Endodermal cell (in vitro differentiated cells): ENCODE data around the gene IARS2. TPM values are rescaled to one million over a fixed set of nuclear protein-coding genes. Genes with fewer than 3 reads are reported as not detected.
"Not testable (repeated sequence)": the region's sequence is repeated elsewhere in the genome, so short reads cannot be mapped to it uniquely, and the experiment has no call there.

ENCODE experiments used
- DNase-seq: peaks from one replicate; pipeline ENCODE4 v3.0.0-alpha.2; 2017
- H3K27ac ChIP-seq: 2 replicates; pipeline ENCODE4 v1.5.1; 2013; ENCODE audit warnings: mild to moderate bottlenecking, low read depth, low read length, moderate library complexity
- H3K27me3 ChIP-seq: 2 replicates; pipeline ENCODE4 v1.6.1; 2013; ENCODE audit warnings: mild to moderate bottlenecking, low read length, moderate library complexity; ENCODE audit not compliant: insufficient read depth, control insufficient read depth, poor library complexity, severe bottlenecking
- H3K36me3 ChIP-seq: 2 replicates; pipeline ENCODE4 v1.7.0; 2013; ENCODE audit warnings: mild to moderate bottlenecking, low read length, moderate library complexity; ENCODE audit not compliant: control insufficient read depth, insufficient read depth
- H3K4me1 ChIP-seq: one replicate; pipeline ENCODE4 v1.7.0; 2013; ENCODE audit warnings: low read length; ENCODE audit not compliant: control insufficient read depth, insufficient read depth
- H3K4me3 ChIP-seq: 2 replicates; pipeline ENCODE4 v1.5.1; 2013; ENCODE audit warnings: mild to moderate bottlenecking, low read length, moderate library complexity
- H3K9ac ChIP-seq: 2 replicates; pipeline ENCODE4 v1.6.1; 2013; ENCODE audit warnings: mild to moderate bottlenecking, low read length, moderate library complexity; ENCODE audit not compliant: poor library complexity, severe bottlenecking; ENCODE audit errors: extremely low read depth
- H3K9me3 ChIP-seq: 2 replicates; pipeline ENCODE4 v1.6.1; 2013; ENCODE audit warnings: mild to moderate bottlenecking, low read length, moderate library complexity; ENCODE audit not compliant: control insufficient read depth
- H3K27ac Mint-ChIP-seq: 2 replicates; pipeline ENCODE4 v1.8.0; 2020; ENCODE audit warnings: mixed read lengths
- H3K27me3 Mint-ChIP-seq: 2 replicates; pipeline ENCODE4 v1.8.0; 2021; ENCODE audit warnings: mild to moderate bottlenecking, mixed read lengths; ENCODE audit not compliant: insufficient read depth
- H3K36me3 Mint-ChIP-seq: 2 replicates; pipeline ENCODE4 v1.8.0; 2020; ENCODE audit warnings: low read depth, mixed read lengths
- H3K4me1 Mint-ChIP-seq: 2 replicates; pipeline ENCODE4 v1.8.0; 2020; ENCODE audit warnings: mixed read lengths
- H3K4me3 Mint-ChIP-seq: 2 replicates; pipeline ENCODE4 v1.8.0; 2020; ENCODE audit warnings: mild to moderate bottlenecking, moderate library complexity, mixed read lengths
- H3K9me3 Mint-ChIP-seq: 2 replicates; pipeline ENCODE4 v1.8.0; 2020; ENCODE audit warnings: mild to moderate bottlenecking, mixed read lengths
- CTCF ChIP-seq: fragments of 200-600 bp; sonication (generic); conservative IDR thresholded peaks from 2 replicates; pipeline ENCODE4 v1.5.0; 2021; ENCODE audit warnings: antibody characterized with exemption, mild to moderate bottlenecking
- WGBS, 2 experiments: methylation state at CpG; one replicate each; pipeline versions ENCODE4 v1.1.5 to v1.1.7; 2013; ENCODE audit warnings: missing lambda C conversion rate in 2 of 2, mixed read lengths in 1 of 2; ENCODE audit not compliant: insufficient coverage in 1 of 2, insufficient read length in 1 of 2; 5-methylcytosine and 5-hydroxymethylcytosine counted together
- total RNA-seq, 2 donors: library from RNA; stranded (reverse); fragmentation: NEBNext Ultra II Directional in 1 of 2; extraction: Animal tissue kit (Norgen Biotek cat#: 25700) in 1 of 2; gene quantifications; 2 replicates in 1 of 2; 3 replicates in 1 of 2; pipeline ENCODE4 v1.2.1, GENCODE V29; 2021

IARS2 gene
- total RNA-seq, 2 donors from 2014 or later: 78.2 to 89.4 TPM

GRCh38 chr1:220156620-220157146, 62.8 kb downstream of the IARS2 start:
- H3K27ac Mint-ChIP-seq: no peak overlapping the region
- no peak overlapping the region for H3K27ac ChIP-seq
- DNase-seq: no peak
- H3K27me3 Mint-ChIP-seq: no peaks in the 10 kb centered on the region
- H3K27me3 ChIP-seq: no peaks in the 10 kb centered on the region
- no peaks in the 10 kb centered on the region for H3K9me3 ChIP-seq
- no peaks in the 10 kb centered on the region for H3K9me3 Mint-ChIP-seq
- peaks cover 65% of the 10 kb centered on the region for H3K36me3 Mint-ChIP-seq
- peaks cover 86% of the 10 kb centered on the region for H3K36me3 ChIP-seq
- WGBS, 2 experiments: 92 to 100% methylated on average over 4 of the region's 4 CpGs
- H3K9ac ChIP-seq: no peak overlapping the region
- no peak overlapping the region for H3K4me3 ChIP-seq
- TF ChIP-seq CTCF: no peak
- H3K4me1 Mint-ChIP-seq: no peaks in the 10 kb centered on the region
- H3K4me1 ChIP-seq: no peaks in the 10 kb centered on the region
- no peak overlapping the region for H3K4me3 Mint-ChIP-seq

GRCh38 chr1:220157738-220158137, 63.8 kb downstream of the IARS2 start:
- WGBS, 2 experiments: 96 to 100% methylated on average over 2 of the region's 2 CpGs
- Mint-ChIP-seq H3K27me3 (no peaks in the 10 kb centered on the region), H3K27ac (no peak overlapping the region), H3K4me1 (no peaks in the 10 kb centered on the region), H3K4me3 (no peak overlapping the region), H3K9me3 (no peaks in the 10 kb centered on the region), H3K36me3 (peaks cover 59% of the 10 kb centered on the region)
- H3K9ac ChIP-seq: no peak overlapping the region
- DNase-seq: no peak
- H3K27ac ChIP-seq: no peak overlapping the region
- TF ChIP-seq CTCF: no peak
- H3K9me3 ChIP-seq: no peaks in the 10 kb centered on the region
- H3K36me3 ChIP-seq: peaks cover 80% of the 10 kb centered on the region
- H3K4me1 ChIP-seq: no peaks in the 10 kb centered on the region
- H3K4me3 ChIP-seq: no peak overlapping the region
- H3K27me3 ChIP-seq: no peaks in the 10 kb centered on the region

GRCh38 chr1:220158530-220158929, 64.6 kb downstream of the IARS2 start:
- not testable (repeated sequence) for H3K27me3 Mint-ChIP-seq, H3K4me1 Mint-ChIP-seq, H3K4me3 ChIP-seq, H3K4me3 Mint-ChIP-seq, H3K27ac ChIP-seq, H3K27ac Mint-ChIP-seq, H3K9me3 Mint-ChIP-seq, H3K27me3 ChIP-seq, H3K9me3 ChIP-seq, H3K9ac ChIP-seq, DNase-seq, H3K4me1 ChIP-seq
- 92 to 93% methylated on average over 4 to 7 of the region's 7 CpGs for WGBS, 2 experiments
- H3K36me3 ChIP-seq: peaks cover 77% of the 10 kb centered on the region
- H3K36me3 Mint-ChIP-seq: peaks cover 56% of the 10 kb centered on the region

- H3K4me3 ChIP-seq: no peak overlapping the region
- H3K4me1 ChIP-seq: no peaks in the 10 kb centered on the region
- H3K36me3 ChIP-seq: peaks cover 75% of the 10 kb centered on the region
- H3K27ac Mint-ChIP-seq: no peak overlapping the region
- H3K27me3 ChIP-seq: no peaks in the 10 kb centered on the region
- peaks cover 54% of the 10 kb centered on the region for H3K36me3 Mint-ChIP-seq
- H3K4me1 Mint-ChIP-seq: no peaks in the 10 kb centered on the region
- no peak overlapping the region for H3K4me3 Mint-ChIP-seq
- no peaks in the 10 kb centered on the region for H3K27me3 Mint-ChIP-seq
- no peak overlapping the region for H3K27ac ChIP-seq
- 92% methylated on average over 2 of the region's 3 CpGs; no CpG with 5 or more reads in 1 of the 2 experiments for WGBS, 2 experiments
- no peak overlapping the region for H3K9ac ChIP-seq
- no peaks in the 10 kb centered on the region for H3K9me3 ChIP-seq
- no peaks in the 10 kb centered on the region for H3K9me3 Mint-ChIP-seq
- TF ChIP-seq CTCF: no peak
- DNase-seq: no peak
Observed at GRCh38 chr1:220159041-220159440, 65.1 kb downstream of the IARS2 start.
